H1 (cell line): ENCODE measurements around the gene ARNT2. TPM values are rescaled to one million over a fixed set of nuclear protein-coding genes. Genes with fewer than 3 reads are reported as not detected.

Experiments
- CTCF ChIA-PET: fragments of 300-600 bp; sonication (Branson Sonifier 250); formaldehyde crosslinking; loops from one replicate; lab custom pipeline; 2021; ENCODE audit not compliant: partially characterized antibody; lab: Charles Lee
- POLR2A ChIA-PET: fragments of 300-600 bp; sonication (Branson Sonifier 250); formaldehyde crosslinking; loops from one replicate; lab custom pipeline; 2021; ENCODE audit warnings: inconsistent platforms; ENCODE audit not compliant: partially characterized antibody; lab: Charles Lee
- DNase-seq, 2 experiments: peaks; one replicate each; pipeline versions ENCODE4 v3.0.0 to v3.0.0-alpha.2; 2010 to 2022; ENCODE audit warnings: low spot score in 2 of 2, low read depth in 1 of 2, mixed read lengths in 1 of 2
- FAIRE-seq: peaks from 2 replicates; lab custom pipeline; 2011; peaks lifted over from hg19 to GRCh38; lab: Jason Lieb, UNC
- H2AFZ ChIP-seq: 2 replicates; pipeline ENCODE4 v1.8.1; 2012; ENCODE audit warnings: low read length, inconsistent platforms
- H2AK5ac ChIP-seq: 2 replicates; pipeline ENCODE4 v1.6.1; 2013; ENCODE audit warnings: low read depth, low read length
- H2BK120ac ChIP-seq: replicated peaks from 2 replicates; pipeline ENCODE3; 2013; ENCODE audit warnings: low read depth, low read length, inconsistent platforms
- H2BK12ac ChIP-seq: 2 replicates; pipeline ENCODE4 v1.6.1; 2013; ENCODE audit warnings: low read depth, low read length
- H2BK15ac ChIP-seq: 2 replicates; pipeline ENCODE4 v1.6.1; 2013; ENCODE audit warnings: low read length
- H2BK20ac ChIP-seq: 2 replicates; pipeline ENCODE4 v1.6.1; 2013; ENCODE audit warnings: low read length
- H2BK5ac ChIP-seq: 2 replicates; pipeline ENCODE4 v1.6.1; 2013; ENCODE audit warnings: low read depth, low read length
- H3K14ac ChIP-seq: 2 replicates; pipeline ENCODE4 v1.6.1; 2013; ENCODE audit warnings: inconsistent platforms; ENCODE audit not compliant: insufficient read length
- H3K18ac ChIP-seq: 2 replicates; pipeline ENCODE4 v1.6.1; 2013; ENCODE audit warnings: low read length; ENCODE audit errors: extremely low read depth
- H3K23ac ChIP-seq: 2 replicates; pipeline ENCODE4 v1.6.1; 2013; ENCODE audit warnings: inconsistent platforms; ENCODE audit not compliant: insufficient read length
- H3K23me2 ChIP-seq: 2 replicates; pipeline ENCODE4 v1.6.1; 2013; ENCODE audit warnings: low read depth, low read length
- H3K27ac ChIP-seq: 2 replicates; pipeline ENCODE4 v1.6.1; 2011; ENCODE audit warnings: low read depth, low read length, inconsistent platforms
- H3K27me3 ChIP-seq, 4 experiments: replicated peaks in 1 of 4; 1 replicate in 1 of 4; 2 replicates in 3 of 4; pipeline versions ENCODE4 v1.6.1 to v1.8.1; 2011 to 2013; ENCODE audit warnings: low read length in 3 of 4, mild to moderate bottlenecking in 3 of 4, inconsistent platforms in 2 of 4, mixed read lengths in 2 of 4, moderate library complexity in 1 of 4; ENCODE audit not compliant: control insufficient read depth in 3 of 4, insufficient read depth in 3 of 4; ENCODE audit errors: extremely low read depth in 1 of 4
- H3K36me3 ChIP-seq, 4 experiments: 2 replicates each; pipeline versions ENCODE4 v1.6.1 to v1.8.1; 2011 to 2013; ENCODE audit warnings: mild to moderate bottlenecking in 4 of 4, low read length in 3 of 4, moderate library complexity in 2 of 4, control low read depth in 1 of 4, inconsistent platforms in 1 of 4; ENCODE audit not compliant: insufficient read depth in 4 of 4, control insufficient read depth in 2 of 4
- H3K4ac ChIP-seq: replicated peaks from 2 replicates; pipeline ENCODE3; 2013; ENCODE audit warnings: low read length, low read depth, mixed read lengths, inconsistent platforms; ENCODE audit not compliant: insufficient read length
- H3K4me1 ChIP-seq, 4 experiments: replicated peaks in 1 of 4; 1 replicate in 1 of 4; 2 replicates in 3 of 4; pipeline versions ENCODE4 v1.6.1 to v1.8.1; 2011 to 2013; ENCODE audit warnings: low read length in 3 of 4, inconsistent platforms in 2 of 4, mixed read lengths in 1 of 4; ENCODE audit not compliant: insufficient read depth in 4 of 4, control insufficient read depth in 3 of 4
- H3K4me2 ChIP-seq, 2 experiments: 2 replicates each; pipeline versions ENCODE4 v1.6.1 to v1.8.1; 2011 to 2013; ENCODE audit warnings: low read depth in 2 of 2, low read length in 2 of 2, control low read depth in 1 of 2, inconsistent platforms in 1 of 2, mild to moderate bottlenecking in 1 of 2; ENCODE audit not compliant: insufficient read depth in 1 of 2
- H3K4me3 ChIP-seq, 4 experiments: fragments of 200-600, 300-600 bp in 1 of 4; sonication (generic), shearing (Covaris generic), sonication (Bioruptor Twin) in 1 of 4; 2 replicates each; pipeline versions ENCODE4 v1.5.1 to v1.8.1; 2011 to 2016; ENCODE audit warnings: low read length in 4 of 4, low read depth in 3 of 4, control low read depth in 2 of 4, inconsistent platforms in 2 of 4, mild to moderate bottlenecking in 2 of 4, mixed read lengths in 1 of 4, moderate library complexity in 1 of 4; ENCODE audit not compliant: insufficient read depth in 2 of 4; ENCODE audit errors: extremely low read depth in 1 of 4
- H3K56ac ChIP-seq: replicated peaks from 2 replicates; pipeline ENCODE3; 2013; ENCODE audit warnings: low read depth, mild to moderate bottlenecking, mixed read lengths, low read length, inconsistent platforms; ENCODE audit not compliant: insufficient read length
- H3K79me1 ChIP-seq: 2 replicates; pipeline ENCODE4 v1.6.1; 2013; ENCODE audit warnings: low read depth, low read length, control low read depth
- H3K79me2 ChIP-seq, 2 experiments: 2 replicates each; pipeline versions ENCODE4 v1.6.1 to v1.8.1; 2012 to 2013; ENCODE audit warnings: low read length in 2 of 2, mild to moderate bottlenecking in 2 of 2, inconsistent platforms in 1 of 2; ENCODE audit not compliant: insufficient read depth in 2 of 2, control insufficient read depth in 1 of 2
- H3K9ac ChIP-seq, 4 experiments: replicated peaks in 1 of 4; 1 replicate in 1 of 4; 2 replicates in 3 of 4; pipeline versions ENCODE4 v1.6.1 to v1.8.1; 2011 to 2013; ENCODE audit warnings: low read depth in 3 of 4, low read length in 3 of 4, control low read depth in 2 of 4, mild to moderate bottlenecking in 2 of 4, moderate library complexity in 2 of 4, inconsistent platforms in 1 of 4; ENCODE audit errors: extremely low read depth in 1 of 4
- H3K9me3 ChIP-seq, 2 experiments: 2 replicates each; pipeline versions ENCODE4 v1.6.1 to v1.8.1; 2012 to 2013; ENCODE audit warnings: mild to moderate bottlenecking in 2 of 2, moderate library complexity in 2 of 2, control low read depth in 1 of 2, inconsistent platforms in 1 of 2, low read depth in 1 of 2, low read length in 1 of 2, mixed read lengths in 1 of 2; ENCODE audit not compliant: insufficient read depth in 2 of 2
- H4K20me1 ChIP-seq, 2 experiments: replicated peaks in 1 of 2; 2 replicates each; pipeline versions ENCODE3 to v1.8.1; 2011 to 2013; ENCODE audit warnings: inconsistent platforms in 2 of 2, low read length in 2 of 2, mild to moderate bottlenecking in 1 of 2; ENCODE audit not compliant: insufficient read depth in 2 of 2, control insufficient read depth in 1 of 2
- H4K5ac ChIP-seq: 2 replicates; pipeline ENCODE4 v1.6.1; 2013; ENCODE audit warnings: low read length, low read depth, mixed read lengths, inconsistent platforms; ENCODE audit not compliant: insufficient read length
- H4K8ac ChIP-seq: 2 replicates; pipeline ENCODE4 v1.8.0; 2013; ENCODE audit warnings: mild to moderate bottlenecking, moderate library complexity, low read length, inconsistent platforms; ENCODE audit not compliant: insufficient read depth; ENCODE audit errors: extremely low read depth
- H4K91ac ChIP-seq: replicated peaks from 2 replicates; pipeline ENCODE3; 2013; ENCODE audit warnings: low read length, mixed read lengths, inconsistent platforms; ENCODE audit not compliant: insufficient read length
- SIRT6 ChIP-seq: IDR thresholded peaks from one replicate; pipeline ENCODE4 v1.7.1; 2012; ENCODE audit warnings: low read length, inconsistent platforms
- WGBS, 2 experiments: shearing (Covaris generic) in 1 of 2; methylation state at CpG; one replicate each; pipeline versions ENCODE4 v1.1.6 to v1.1.7; 2013 to 2015; ENCODE audit warnings: low lambda C conversion rate in 2 of 2, mixed read lengths in 2 of 2, inconsistent platforms in 1 of 2, low coverage in 1 of 2, missing lambda C conversion rate in 1 of 2; ENCODE audit not compliant: insufficient replicate concordance in 2 of 2, insufficient coverage in 1 of 2, insufficient read length in 1 of 2; ENCODE audit errors: extremely low coverage in 1 of 2, missing lambda C conversion rate in 1 of 2; 5-methylcytosine and 5-hydroxymethylcytosine counted together
- polyA plus RNA-seq, 7 experiments: library from polyadenylated mRNA; depleted of rRNA in 3 of 7; stranded (reverse) in 5 of 7; unstranded in 2 of 7; fragments of >200 nt in 5 of 7; fragments of 200-250 nt in 2 of 7; gene quantifications; 1 replicate in 5 of 7; 2 replicates in 1 of 7; 4 replicates in 1 of 7; pipeline versions ENCODE4 v1.2.1 to v1.2.3, GENCODE V29; 2011 to 2013; ENCODE audit warnings: missing spikeins in 2 of 7, mixed read lengths in 2 of 7
- total RNA-seq: library from RNA; stranded (reverse); fragmentation: NEBNext Ultra II Directional; extraction: Animal tissue kit (Norgen Biotek cat#: 25700); gene quantifications from 2 replicates; pipeline ENCODE4 v1.2.1, GENCODE V29; 2021

Gene ARNT2
- total and polyA plus RNA-seq, 2 of the 8 experiments (the other 6 are each of a cell fraction or from before 2014, with no cell fraction given), result 9.5 to 14.6 TPM

- Histone ChIP-seq H4K5ac (no peak overlapping the region), H3K79me1 (no peaks in the 10 kb centered on the region), H3K4me1 (no peaks in the 10 kb centered on the region), H4K8ac (no peak overlapping the region), H3K23me2 (no peaks in the 10 kb centered on the region), H3K9ac (no peak overlapping the region), H2BK5ac (no peak overlapping the region), H3K56ac (no peak overlapping the region)
- ChIA-PET POLR2A (no interaction called here), CTCF (interaction anchor here (0.6 to 1.3 kb wide), 2 partner anchors 202 to 333 kb away, joined by 3 read pairs; no protein-coding TSS in a partner anchor)
- DNase-seq, result peak in 1 of 2 experiments; percentile 3
- no peak for TF ChIP-seq SIRT6
- TF ChIP-seq, all 59 proteins: peak for 0
- H3K4ac ChIP-seq, result no peak overlapping the region
- H3K79me2 ChIP-seq, result no peaks in the 10 kb centered on the region
- no peaks in the 10 kb centered on the region for H3K36me3 ChIP-seq
- no peak overlapping the region for H2AK5ac ChIP-seq
- peaks cover 13 to 15% of the 10 kb centered on the region in 2 experiments for H3K9me3 ChIP-seq
- H3K4me3 ChIP-seq, result no peak overlapping the region
- H3K18ac ChIP-seq, result no peak overlapping the region
- H2BK12ac ChIP-seq, result no peak overlapping the region
- no peak overlapping the region for H3K23ac ChIP-seq
- H3K27me3 ChIP-seq, result no peaks in the 10 kb centered on the region
- no peak overlapping the region for H3K14ac ChIP-seq
- no peak overlapping the region for H2BK20ac ChIP-seq
- H3K4me2 ChIP-seq, result no peak overlapping the region
- no peak for FAIRE-seq
- H2BK120ac ChIP-seq, result no peak overlapping the region
- H2AFZ ChIP-seq, result no peak overlapping the region
- H4K20me1 ChIP-seq, result no peaks in the 10 kb centered on the region
- H3K27ac ChIP-seq, result no peak overlapping the region
- WGBS, 2 experiments, result 82% methylated on average over 7 of the region's 7 CpGs; no CpG with 5 or more reads in 1 of the 2 experiments
- H4K91ac ChIP-seq, result no peak overlapping the region
- no peak overlapping the region for H2BK15ac ChIP-seq
Observed at GRCh38 chr15:80641384-80641783, 237.2 kb downstream of the ARNT2 start.
